ENCODE measurements around the gene RGS14. TPM values are rescaled to one million over a fixed set of nuclear protein-coding genes. Genes with fewer than 3 reads are reported as not detected.

RGS14 gene
- total RNA-seq, 4 donors from 2014 or later: 7.0 to 16.4 (median 7.5) TPM

GRCh38 chr5:177357146-177357458, 622 bp upstream of the RGS14 start:
- no peak for TF ChIP-seq CTCF (IDR thresholded peaks at IDR 0.05; ENCODE audit: low read depth)

DNA sequence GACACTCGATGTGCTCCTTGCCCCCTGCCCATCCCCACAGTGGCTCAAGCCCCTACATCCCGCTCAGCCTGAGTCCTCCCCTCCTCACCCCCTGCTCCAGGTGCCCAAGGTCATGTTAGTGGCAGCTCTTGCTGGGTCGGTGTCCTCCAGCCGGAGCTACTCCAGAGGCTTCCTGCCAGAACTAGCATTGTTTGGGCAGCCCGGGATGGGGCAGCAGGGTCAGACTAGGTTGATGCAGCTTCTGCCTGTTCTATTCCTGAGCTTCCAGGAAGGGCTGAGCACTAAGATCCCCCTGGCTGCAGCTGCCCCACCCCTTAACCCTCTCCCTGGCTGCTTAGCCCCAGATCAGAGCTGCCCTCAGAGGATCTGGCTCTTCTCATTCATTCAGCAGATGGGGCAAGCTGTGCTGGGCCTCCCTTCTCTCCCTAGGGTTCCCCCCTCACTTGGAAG, 671 bp downstream of the RGS14 start:
- TF ChIP-seq CTCF (IDR thresholded peaks at IDR 0.05; ENCODE audit: low read depth): no peak

GRCh38 chr5:177359451-177359851, 1.7 kb downstream of the RGS14 start:
- TF ChIP-seq CTCF (IDR thresholded peaks at IDR 0.05; ENCODE audit: low read depth): no peak

- TF ChIP-seq CTCF (IDR thresholded peaks at IDR 0.05; ENCODE audit: low read depth): no peak
Measured at GRCh38 chr5:177359860-177360259, 2.1 kb downstream of the RGS14 start.

GRCh38 chr5:177361418-177362291, 3.9 kb downstream of the RGS14 start:
- TF ChIP-seq CTCF (IDR thresholded peaks at IDR 0.05; ENCODE audit: low read depth): no peak

DNA sequence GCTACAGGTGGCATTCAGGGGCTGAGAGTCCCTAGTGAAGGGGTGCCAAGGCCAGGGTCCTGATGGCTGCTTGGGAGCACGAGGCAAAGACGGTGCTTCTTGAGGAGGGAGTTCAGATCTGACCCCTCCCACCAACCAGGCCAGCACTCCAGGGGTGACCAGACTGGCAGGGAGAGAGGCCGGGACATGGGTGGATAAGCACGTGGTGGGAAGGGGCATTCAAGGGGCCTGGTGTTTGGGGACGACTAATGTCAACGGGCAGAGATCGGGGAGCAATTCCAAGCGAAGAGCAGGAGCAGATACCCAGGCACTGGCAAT, 4.5 kb downstream of the RGS14 start:
- no peak for TF ChIP-seq CTCF (IDR thresholded peaks at IDR 0.05; ENCODE audit: low read depth)

GRCh38 chr5:177362610-177363507, 5.1 kb downstream of the RGS14 start:
- no peak for TF ChIP-seq CTCF (IDR thresholded peaks at IDR 0.05; ENCODE audit: low read depth)
